Stimulated activated CD4-positive, alpha-beta T cell treated with anti-CD3 and anti-CD28 coated beads, Interleukin-15, amount 100 ng/mL, for 48 hours (primary cell): ENCODE results near the gene PIM1.
A peak's percentile ranks its signal among the peaks of the same experiment; 100 is the strongest.
"Not testable (repeated sequence)": the region's sequence is repeated elsewhere in the genome, so short reads cannot be mapped to it uniquely, and the experiment has no call there.

Experiments used
- DNase-seq, 2 donors: peaks; one replicate each; pipeline ENCODE4 v3.0.0-alpha.2; 2020; ENCODE audit warnings: low read depth in 2 of 2

Gene PIM1

DNA sequence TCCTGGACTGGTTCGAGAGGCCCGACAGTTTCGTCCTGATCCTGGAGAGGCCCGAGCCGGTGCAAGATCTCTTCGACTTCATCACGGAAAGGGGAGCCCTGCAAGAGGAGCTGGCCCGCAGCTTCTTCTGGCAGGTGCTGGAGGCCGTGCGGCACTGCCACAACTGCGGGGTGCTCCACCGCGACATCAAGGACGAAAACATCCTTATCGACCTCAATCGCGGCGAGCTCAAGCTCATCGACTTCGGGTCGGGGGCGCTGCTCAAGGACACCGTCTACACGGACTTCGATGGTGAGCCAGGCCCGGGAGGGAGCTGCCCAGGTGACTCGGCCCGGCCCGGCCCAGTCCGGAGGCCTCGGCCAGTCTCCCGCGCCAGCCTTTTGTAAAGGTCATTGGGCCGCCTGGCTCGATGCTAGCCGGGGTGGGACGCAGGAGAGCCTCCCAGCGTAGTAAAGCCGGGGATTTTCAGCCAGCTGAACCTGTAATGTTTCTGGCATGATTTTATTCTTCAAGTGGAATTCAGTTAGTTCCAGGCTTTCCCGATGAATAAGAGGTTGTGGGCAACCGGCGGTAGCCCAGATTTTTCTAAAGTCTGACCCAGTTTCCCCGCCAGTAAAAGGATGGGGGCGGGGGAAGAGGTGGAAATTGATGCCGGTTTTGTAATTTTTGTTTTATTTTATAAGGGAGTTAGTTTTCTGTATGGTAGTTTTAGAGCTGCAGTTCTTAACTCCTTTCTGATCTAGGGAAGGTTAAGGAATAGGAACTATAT, 1.4 kb downstream of the PIM1 start:
- no peak for DNase-seq

DNA sequence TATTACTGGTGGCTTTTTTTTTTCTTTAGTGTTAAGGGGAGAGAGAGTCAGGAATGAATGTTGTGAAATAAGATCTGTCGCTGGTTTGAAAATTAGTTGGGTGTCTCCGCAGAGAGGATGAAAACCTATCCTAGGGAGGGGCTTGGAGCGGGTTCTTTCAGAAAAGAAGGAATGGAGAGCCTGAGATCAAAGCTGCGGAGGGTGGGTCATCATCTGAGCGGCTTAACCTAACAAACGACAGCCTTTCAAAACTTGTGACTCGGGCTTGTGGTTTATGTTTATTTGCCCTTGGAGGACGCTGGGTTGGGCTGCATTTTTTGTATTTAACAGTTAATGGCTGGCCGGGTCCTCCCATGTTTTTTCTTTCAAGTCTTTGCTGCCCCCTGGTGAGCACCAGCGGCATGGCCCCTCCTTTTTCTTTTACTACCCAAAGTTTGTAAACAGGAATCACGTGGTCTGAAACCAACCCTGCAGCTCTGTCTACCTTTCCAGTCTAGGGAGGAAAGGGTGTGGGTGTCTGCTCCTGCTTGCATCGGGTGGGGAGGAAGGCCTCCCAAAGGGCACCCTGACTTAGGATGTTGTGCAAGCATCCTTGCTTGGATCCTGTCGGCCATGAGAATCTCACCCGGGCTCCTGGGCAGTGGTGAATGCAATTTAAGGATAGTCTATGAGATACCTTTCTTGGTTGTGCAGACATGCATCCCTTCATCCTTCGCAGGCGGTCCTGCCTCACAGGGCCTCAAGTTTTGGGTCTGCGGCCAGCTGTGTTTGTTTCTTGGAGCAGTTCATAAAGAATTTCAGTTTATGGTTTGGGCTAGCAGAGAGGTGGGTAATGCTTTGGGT, 2.2 kb downstream of the PIM1 start:
- peak; percentile 80 to 87 for DNase-seq

DNA sequence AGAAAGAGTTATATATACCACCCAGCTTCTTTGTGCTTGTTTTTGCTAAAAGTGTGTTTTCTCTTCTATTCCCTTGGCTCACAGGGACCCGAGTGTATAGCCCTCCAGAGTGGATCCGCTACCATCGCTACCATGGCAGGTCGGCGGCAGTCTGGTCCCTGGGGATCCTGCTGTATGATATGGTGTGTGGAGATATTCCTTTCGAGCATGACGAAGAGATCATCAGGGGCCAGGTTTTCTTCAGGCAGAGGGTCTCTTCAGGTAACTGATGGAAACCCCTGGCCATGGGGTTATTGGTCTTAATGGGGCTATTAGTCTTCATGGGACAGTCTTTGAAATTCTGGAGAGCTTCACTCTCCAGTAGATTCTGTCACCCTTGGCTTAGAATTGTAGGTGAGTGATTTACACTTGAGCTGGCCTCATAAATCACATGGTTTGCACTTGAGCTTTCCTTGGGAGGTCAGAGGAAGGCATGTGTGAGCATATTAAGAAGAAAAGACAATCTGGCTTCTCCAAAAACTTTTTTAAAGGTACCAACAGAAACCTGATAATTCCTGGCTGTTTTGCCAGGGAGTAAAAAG, 3.0 kb downstream of the PIM1 start:
- DNase-seq = no peak

DNA sequence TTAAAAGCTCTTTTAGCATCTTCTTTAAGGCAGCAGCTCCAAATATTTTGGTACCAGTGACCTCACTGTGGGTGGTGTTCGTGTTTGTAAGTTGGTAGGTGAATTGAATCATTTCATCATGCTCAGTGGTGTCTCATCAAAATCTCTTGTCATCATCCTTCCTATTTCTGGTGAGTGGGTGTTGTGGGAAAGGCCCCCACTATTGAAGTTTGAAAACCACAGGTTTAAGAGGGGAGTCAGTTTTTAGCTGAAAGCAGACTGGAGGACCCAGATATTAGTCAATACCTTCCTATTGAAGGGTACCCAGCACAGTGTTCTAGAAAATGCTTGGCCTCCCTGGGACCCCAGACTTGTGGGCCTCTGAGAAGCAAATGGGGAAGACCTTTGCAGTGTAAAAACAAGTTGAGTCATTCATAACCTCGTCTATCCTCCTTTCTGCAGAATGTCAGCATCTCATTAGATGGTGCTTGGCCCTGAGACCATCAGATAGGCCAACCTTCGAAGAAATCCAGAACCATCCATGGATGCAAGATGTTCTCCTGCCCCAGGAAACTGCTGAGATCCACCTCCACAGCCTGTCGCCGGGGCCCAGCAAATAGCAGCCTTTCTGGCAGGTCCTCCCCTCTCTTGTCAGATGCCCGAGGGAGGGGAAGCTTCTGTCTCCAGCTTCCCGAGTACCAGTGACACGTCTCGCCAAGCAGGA, 3.7 kb downstream of the PIM1 start:
- DNase-seq = peak in 1 of 2 donors; percentile 37

DNA sequence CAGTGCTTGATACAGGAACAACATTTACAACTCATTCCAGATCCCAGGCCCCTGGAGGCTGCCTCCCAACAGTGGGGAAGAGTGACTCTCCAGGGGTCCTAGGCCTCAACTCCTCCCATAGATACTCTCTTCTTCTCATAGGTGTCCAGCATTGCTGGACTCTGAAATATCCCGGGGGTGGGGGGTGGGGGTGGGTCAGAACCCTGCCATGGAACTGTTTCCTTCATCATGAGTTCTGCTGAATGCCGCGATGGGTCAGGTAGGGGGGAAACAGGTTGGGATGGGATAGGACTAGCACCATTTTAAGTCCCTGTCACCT, 4.2 kb downstream of the PIM1 start:
- no peak for DNase-seq

DNA sequence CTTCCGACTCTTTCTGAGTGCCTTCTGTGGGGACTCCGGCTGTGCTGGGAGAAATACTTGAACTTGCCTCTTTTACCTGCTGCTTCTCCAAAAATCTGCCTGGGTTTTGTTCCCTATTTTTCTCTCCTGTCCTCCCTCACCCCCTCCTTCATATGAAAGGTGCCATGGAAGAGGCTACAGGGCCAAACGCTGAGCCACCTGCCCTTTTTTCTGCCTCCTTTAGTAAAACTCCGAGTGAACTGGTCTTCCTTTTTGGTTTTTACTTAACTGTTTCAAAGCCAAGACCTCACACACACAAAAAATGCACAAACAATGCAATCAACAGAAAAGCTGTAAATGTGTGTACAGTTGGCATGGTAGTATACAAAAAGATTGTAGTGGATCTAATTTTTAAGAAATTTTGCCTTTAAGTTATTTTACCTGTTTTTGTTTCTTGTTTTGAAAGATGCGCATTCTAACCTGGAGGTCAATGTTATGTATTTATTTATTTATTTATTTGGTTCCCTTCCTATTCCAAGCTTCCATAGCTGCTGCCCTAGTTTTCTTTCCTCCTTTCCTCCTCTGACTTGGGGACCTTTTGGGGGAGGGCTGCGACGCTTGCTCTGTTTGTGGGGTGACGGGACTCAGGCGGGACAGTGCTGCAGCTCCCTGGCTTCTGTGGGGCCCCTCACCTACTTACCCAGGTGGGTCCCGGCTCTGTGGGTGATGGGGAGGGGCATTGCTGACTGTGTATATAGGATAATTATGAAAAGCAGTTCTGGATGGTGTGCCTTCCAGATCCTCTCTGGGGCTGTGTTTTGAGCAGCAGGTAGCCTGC, 4.8 kb downstream of the PIM1 start:
- no peak for DNase-seq

DNA sequence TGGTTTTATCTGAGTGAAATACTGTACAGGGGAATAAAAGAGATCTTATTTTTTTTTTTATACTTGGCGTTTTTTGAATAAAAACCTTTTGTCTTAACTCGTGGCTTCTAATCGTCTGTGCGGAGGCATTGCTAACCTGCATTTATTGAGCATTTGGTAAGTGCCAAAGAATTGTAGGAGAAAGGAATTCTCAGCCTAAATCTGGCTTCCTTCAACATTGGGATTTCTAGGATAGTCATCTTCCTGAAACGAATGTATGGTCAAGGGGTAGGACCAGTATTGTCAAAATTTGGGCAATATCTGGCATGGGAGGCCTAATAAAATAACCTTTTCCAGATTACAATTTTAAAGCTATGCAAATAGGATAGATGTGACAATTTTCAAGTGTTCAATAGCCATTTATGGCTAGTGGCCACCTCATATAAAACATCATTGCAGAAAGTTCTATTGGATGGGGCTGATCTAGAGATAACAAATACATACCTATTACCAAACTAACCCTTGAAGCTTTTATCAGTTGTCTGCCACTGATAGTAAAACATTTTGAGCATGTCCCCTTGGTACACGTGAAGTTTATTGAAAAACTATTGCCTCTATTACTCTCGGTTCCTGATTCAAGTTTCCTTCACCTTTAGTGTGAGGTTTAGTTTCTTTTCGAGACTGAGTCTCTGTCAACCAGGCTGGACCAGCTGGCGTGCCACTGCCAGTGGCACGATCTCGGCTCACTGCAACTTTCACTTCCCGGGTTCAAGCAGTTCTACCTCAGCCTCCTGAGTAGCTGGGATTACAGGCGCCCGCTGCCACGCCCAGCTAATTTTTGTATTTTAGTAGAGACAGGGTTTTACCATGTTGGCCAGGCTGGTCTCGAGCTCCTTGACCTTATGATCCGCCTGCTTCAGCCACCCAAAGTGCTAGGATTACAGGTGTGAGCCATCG, 5.6 kb downstream of the PIM1 start:
- DNase-seq = no peak

DNA sequence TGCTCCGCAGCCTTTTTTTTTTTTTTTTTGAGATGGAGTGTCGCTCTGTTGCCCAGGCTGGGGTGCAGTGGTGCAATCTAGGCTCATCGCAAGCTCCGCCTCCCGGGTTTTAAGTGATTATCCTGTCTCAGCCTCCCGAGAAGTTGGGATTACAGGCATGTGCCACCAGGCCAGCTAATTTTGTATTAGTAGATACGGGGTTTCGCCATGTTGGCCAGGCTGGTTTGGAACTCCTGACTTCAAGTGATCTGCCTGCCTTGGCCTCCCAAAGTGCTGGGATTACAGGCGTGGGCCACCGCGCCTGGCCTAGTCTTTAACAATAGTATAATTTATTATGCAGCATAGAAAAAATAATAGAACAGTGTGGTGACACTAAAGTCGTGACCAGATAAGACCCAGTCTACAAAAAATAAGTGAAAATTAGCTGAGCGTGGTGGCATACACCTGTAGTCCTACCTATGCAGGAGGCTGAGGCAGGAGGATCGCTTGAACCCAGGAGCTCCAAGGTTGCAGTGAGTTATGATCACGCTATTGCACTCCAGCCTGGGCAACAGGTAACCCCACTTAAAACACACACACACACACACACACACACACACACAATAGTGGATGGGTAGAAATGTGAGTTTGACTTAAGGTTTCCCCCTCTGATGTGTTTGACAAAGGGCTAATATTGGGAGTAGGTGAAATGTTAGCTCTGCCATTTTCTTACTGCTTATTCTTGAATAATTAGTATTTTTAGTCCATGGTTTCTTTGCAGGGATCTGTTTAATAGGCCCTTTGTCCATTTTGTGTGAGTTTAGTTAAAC, 6.5 kb downstream of the PIM1 start:
- no peak for DNase-seq

DNA sequence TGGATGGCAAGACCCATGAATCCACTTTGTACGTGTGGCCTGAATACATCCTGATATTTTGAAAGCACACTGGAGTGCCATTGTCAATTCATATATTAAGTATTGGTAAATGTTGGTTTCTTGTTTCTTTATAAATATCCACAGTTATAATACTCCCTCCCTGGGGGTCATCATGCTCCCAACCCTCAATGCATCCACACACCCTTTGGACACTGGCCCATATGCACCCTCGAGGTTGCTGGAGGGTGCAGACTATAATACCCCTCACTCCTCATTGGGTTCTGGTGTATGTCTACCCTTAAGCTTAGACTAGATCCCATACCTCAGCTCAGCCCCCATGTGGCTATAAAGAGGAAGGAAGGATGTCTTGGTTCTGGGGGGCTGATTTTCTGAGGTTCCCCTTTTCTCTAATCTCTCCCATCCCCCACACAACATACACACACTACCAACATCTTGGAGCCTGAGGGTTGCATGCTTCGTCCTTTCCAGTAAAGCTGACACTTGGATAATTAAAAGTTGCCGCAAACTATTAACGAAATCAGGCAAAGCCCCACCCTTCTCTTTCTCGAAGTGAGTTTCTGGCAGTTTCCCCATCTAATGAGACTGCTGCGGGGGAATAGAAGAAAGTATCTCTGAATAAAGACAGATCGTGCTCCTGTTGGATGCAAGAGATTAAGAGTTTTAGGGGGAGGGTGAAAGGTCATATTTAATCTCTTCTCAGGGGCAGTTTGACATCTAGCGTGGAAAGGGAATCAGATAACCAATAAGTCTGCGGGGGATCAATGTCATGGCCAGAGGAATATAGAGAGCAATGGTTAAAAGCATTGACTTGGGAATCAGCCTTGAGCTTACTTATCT, 7.4 kb downstream of the PIM1 start:
- DNase-seq = no peak

DNA sequence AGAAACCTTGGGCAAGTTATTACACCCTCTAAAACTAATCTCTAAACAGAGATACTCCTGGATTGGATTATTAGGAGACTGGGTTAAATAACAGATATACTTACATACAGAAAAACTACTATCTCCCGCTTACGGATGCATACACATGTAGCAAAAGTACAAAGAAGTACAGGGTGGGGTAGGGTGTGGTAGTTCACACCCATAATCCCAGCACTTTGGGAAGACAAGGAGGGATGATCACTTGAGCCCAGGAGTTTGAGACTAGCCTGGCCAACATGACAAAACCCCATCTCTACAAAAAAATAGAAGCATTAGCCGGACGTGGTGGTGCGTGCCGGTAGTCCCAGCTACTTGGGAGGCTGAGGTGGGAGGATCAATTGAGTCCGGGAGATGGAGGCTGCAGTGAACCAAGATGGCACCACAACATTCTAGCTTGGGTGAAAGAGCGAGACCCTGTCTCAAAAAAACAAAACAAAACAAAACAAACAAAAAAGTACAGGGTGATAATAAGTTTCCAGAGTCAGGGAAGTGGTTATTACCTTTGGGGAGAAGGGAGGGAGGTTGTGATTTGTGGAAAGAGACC, 8.1 kb downstream of the PIM1 start:
- no peak for DNase-seq

DNA sequence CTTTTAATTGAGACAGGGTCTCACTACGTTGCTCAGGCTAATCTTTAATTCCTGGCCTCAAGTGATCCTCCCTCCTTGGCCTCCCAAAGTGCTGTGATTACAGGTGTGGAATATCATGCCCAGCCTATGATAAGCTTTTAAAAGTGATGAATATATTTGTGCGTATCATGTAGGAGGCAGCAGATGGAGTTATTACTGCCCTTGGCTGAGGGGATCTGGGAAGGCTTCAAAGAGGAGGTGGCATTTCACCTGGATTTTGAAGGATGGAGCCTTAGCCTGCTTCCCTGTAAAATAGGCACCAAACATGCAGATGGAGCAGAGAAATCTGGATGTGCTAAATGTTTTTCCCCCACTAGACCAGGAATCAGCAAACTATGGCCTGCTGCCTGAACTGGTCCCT, 10.1 kb downstream of the PIM1 start:
- DNase-seq = no peak

DNA sequence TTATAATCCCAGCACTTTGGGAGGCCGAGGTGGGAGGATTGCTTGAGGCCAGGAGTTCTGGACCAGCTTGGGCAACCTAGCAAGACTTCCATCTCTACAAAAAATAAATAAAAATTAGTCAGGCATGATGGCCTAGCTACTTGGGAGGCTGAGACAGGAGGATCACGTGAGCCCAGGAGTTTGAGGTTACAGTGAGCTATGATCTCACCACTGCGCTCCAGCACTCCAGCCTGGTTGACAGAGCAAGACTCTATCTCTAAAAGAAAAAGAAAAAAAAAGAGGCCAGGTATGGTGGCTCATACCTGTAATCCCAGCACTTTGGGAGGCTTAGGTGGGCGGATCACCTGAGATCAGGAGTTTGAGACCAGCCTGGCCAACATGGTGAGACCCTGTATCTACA, 10.7 kb downstream of the PIM1 start:
- DNase-seq = not testable (repeated sequence)

DNA sequence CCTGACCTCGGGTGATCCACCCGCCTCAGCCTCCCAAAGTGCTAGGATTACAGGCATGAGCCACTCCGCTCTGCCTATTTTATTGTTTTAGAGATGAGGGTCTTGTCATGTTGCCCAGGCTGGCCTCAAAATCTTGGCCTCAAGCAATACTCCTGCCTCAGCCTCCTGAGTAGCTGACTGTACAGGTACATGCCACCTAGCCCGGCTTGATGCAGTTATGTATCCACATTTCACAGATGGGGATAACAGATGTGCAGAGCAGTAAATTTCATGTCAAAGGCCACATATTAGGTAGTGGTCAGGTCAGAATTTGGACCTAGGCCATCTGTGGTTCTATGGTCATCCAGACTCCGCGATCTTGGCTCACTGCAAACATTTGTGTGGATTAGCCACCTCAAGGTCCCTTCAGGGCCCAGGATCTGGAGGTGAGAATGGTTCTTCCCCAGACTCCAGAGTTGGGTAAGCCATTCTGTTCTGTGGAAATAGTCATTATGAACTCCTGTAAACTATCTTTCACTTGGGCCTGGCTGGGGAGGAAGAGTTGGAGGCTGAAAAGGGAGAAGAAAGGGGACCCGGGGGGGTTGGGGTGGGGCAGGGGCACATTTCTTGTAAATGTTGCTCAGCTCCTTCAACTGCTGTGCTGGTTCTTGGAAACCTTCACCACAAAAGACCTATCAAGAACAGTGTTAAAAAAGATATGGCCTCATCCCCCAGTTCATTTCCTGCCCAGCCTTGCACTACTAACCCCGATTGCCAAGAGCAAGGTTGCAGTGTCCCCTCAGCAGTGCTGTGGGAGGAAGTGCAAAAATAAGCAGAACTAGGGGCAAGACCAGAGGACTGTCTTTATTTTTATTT, 13.0 kb downstream of the PIM1 start:
- peak; percentile 23 to 61 for DNase-seq

DNA sequence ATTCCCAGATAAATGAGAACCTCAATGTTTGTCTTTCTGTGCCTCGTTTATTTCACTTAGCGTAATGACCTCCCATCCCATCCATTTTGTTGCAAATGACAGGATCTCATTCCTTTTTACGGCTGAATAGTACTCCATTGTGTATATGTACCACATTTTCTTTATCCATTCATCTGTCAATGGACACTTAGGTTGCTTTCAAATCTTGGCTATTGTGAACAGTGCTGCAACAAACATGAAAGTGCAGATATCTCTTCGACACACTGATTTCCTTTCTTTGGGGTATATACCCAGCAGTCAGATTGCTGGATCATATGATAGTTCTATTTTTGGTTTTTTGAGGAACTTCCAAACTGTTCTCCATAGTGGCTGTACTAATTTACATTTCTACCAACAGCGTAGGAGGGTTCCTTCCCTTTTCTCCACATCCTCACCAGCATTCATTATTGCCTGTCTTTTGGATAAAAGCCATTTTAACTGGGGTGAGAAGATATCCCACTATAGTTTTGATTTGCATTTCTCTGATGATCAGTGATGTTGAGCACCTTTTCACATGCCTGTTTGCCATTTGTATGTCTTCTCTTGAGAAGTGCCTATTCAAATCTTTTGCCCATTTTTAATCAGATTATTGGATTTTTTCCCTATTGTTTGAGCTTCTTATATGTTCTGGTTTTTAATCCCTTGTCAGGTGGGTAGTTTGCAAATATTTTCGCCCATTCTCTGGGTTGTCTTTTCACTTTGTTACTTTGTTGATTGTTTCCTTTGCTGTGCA, 16.2 kb downstream of the PIM1 start:
- not testable (repeated sequence) for DNase-seq

DNA sequence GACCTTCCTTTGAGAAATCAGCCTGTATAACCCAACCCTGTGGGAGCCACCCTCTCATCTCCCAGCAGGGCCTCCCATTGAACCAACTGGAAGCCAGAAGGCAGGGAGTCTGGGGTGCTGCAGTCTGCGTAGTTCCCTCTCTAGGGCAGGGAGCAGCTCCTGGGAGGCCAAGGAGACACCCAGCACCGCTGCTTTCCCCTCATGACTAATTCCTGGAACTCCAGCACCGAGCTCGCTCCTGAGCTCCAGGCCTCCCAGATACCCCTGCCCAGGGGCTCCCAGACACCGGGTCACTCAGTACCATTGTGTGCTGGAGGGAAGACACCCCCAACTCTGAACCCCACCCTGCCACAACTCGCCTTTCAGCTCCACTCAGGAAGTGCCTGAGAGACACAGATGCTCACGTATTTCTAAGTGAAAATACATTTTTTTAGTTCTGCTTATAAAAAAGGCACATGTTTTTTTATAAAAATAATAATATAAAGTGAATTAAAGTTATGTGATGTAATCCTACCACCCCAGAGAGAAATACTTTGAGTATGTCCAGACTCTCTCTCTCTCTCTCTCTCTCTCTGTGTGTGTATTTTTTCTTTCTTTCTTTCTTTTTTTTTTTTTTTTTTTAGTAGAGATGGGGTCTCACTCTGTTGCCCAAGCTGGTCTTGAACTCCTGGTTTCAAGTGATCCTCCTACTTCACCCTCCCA, 17.5 kb downstream of the PIM1 start:
- DNase-seq = no peak
